ENCODE data around the gene RMC1.
"Not testable (repeated sequence)": the region's sequence is repeated elsewhere in the genome, so short reads cannot be mapped to it uniquely, and the experiment has no call there.

The RMC1 gene

DNA sequence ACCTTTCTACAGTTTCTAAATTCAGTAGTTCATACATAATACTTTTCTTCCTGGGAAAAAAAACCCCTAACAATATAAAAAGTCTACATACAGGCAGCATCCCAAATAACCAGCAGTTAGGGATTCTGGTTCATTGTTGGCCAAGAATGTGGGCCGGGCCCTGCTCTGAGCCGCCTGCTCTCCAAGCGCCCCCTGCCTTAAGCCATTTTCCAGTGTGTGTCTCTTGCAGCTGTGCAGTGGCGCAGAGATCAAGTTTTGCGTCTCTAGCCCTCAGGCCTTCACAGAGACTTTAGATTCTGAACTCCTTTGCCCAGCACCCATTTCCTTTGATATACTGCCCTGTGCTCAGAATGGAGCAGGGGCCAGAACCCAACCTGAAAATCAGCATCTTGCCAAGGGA lies 32.9 kb downstream of the RMC1 start:
- no peak for DNase-seq

- DNase-seq, result no peak
Observed at GRCh38 chr18:23537274-23537673, 34.0 kb downstream of the RMC1 start.

GRCh38 chr18:23538001-23538400 lies 34.7 kb downstream of the RMC1 start:
- no peak for DNase-seq

DNA sequence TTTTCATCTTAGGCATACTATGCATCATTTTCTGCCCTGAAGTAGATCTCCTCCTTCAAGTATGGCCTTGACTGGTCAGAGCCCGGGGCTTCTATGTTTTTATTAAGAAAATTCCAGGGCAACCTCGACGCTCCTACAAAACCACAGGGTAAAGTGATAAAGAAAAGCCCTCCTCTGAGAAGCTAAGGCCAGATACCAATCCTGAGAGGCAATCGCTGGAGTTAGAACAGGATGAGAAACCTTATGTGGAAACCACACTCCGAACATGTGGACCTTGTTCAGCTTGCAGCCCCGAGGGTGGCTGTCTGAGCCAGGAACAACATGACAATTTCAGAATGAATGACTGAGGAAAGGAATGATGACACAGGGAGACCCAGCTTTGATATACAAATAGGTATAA lies 35.6 kb downstream of the RMC1 start:
- DNase-seq, result no peak

- DNase-seq, result no peak
Observed at GRCh38 chr18:23539296-23539695, 36.0 kb downstream of the RMC1 start.

GRCh38 chr18:23539911-23540525 lies 36.7 kb downstream of the RMC1 start:
- no peak for DNase-seq

- DNase-seq, result no peak
Observed at GRCh38 chr18:23540867-23541266, 37.6 kb downstream of the RMC1 start.

GRCh38 chr18:23541349-23542093 lies 38.2 kb downstream of the RMC1 start:
- DNase-seq, result no peak

DNA sequence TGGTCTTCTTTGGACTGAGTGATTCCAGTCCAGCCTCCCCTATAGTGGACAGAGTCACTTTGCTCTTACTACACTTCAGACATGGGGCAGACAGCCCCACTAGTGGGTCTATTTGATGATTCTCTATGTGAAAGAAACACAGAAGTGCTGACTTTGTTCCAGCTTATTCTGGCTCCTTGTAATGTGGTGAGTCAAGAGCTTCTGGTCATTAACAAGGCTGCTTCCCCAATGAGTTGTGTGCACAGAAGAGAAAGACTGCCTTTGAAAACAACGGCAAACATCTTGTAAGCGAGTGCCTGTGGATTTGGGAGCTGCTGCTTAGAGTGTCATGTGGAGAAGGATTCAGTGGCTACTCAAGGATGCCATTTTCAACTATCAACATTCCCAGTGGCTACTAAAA lies 39.1 kb downstream of the RMC1 start:
- no peak for DNase-seq

- DNase-seq, result no peak
Observed at GRCh38 chr18:23545247-23545789, 42.0 kb downstream of the RMC1 start.

- DNase-seq, result no peak
Observed at GRCh38 chr18:23547306-23547705, 44.0 kb downstream of the RMC1 start.

GRCh38 chr18:23547846-23548245 lies 44.5 kb downstream of the RMC1 start:
- DNase-seq, result peak; percentile 45

GRCh38 chr18:23548275-23548674 lies 45.0 kb downstream of the RMC1 start:
- DNase-seq, result no peak

GRCh38 chr18:23548719-23549118 lies 45.4 kb downstream of the RMC1 start:
- no peak for DNase-seq

DNA sequence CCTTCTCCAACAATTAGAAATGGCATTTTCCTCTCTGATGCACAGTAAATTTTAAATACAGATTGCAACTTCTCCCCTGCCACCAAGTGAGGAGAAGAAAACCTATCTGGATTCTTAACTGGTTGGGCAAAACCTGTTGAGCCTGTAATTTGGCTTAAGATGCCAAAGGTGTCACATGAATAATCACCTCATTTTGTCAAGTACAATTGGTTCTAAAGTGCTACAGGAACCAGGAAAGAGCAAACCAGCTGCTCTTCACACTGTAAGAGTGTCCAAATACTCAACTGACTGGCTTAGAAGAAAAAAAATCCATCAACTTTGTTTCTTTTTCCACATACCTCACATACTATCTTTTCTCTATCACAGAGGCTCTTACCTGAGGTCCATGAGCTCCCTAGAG lies 47.6 kb downstream of the RMC1 start:
- DNase-seq, result no peak

GRCh38 chr18:23551978-23552377 lies 48.7 kb downstream of the RMC1 start:
- DNase-seq, result no peak

GRCh38 chr18:23552505-23552904 lies 49.2 kb downstream of the RMC1 start:
- no peak for DNase-seq

- DNase-seq, result no peak
Observed at GRCh38 chr18:23553887-23554286, 50.6 kb downstream of the RMC1 start.

DNA sequence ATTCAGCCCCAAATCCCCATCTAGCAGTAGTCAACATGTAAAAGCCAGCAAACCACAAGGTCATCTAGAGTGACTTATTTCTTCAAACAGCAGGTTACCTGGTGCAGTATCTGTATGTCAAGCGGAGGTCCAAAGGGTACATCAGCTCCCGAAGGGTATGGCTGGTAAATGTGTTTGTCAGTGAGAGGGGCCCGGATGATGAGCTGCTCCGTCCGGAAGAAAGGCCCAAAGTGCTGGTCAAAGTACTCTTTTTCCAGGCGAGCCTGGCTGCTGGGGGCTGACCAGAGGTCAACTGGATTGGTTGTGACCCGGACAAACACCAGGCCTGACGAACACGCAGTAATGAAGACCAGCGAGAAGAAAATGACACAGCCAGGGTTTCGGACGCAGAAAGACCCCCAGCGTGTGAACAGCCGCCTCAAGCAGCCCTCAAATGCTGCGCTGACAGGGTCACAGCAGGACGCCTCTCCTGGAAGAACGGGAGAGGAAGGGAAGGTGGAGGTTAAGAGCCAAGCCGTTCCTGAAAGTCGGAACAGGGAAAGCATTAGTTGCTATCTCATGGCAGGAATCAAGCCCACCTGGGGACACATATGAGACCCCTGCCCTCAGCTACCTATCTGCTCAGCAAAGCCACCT lies 53.0 kb downstream of the RMC1 start:
- no peak for DNase-seq

DNA sequence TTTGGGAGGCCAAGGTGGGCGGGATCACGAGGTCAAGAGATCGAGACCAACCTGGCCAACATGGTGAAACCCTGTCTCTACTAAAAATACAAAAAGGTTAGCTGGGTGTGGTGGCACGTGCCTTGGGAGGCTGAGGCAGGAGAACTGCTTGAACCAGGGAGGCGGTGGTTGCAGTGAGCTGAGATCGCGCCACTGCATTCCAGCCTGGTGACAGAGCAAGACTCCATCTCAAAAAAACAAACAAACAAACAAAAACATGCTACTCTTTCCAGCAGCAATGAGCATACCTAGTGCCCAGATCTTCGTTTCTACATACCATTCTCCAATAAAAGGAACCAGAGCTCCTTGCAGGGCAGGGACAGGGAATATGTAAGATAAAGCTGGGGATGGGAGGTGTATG lies 54.2 kb downstream of the RMC1 start:
- DNase-seq, result not testable (repeated sequence)

DNA sequence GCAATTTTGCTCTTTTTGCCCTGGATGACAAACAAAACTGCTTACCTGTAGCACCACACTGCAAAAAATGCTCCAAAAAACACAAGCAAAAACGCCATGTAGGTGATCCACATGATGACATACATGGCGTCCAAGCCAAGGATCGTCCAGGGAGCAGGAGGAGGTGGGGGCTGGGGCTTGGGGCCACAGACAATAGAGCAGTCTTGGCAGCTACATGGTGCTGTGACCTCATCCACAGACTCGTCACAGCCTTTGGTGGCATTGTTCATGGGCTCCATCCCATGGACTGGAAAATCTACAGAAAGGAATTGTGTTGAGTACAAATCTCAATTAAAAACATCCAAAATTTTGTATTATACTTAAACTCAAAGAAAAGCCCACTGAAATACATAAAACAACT lies 56.9 kb downstream of the RMC1 start:
- no peak for DNase-seq

GRCh38 chr18:23563377-23564043 lies 60.2 kb downstream of the RMC1 start:
- DNase-seq, result peak; percentile 21

DNA sequence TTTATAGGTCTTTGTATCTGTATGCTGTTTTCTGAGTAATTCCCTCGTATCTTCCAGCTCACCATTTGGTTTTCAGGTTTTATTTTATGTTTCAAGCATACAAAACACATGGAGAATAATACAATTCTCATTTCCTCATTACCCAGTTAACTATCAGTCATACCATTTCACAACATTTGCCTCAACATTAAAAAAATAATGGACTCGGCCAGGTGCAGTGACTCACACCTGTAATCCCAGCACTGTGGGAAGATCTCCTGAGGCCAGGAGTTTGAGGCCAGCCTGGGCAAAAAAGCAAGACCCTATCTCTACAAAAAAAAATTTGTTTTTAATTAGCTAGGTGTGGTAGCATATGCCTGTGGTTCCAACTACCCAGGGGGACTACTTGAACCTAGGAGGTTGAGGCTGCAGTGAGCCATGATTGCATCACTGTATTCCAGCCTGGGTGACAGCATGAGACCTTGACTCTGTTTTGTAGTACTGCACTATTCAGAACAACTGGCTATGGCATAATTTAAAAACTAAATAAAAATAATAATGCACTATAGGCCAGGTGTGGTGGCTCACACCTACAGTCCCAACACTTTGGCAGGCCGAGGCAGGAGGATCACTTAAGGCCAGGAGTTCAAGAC lies 62.7 kb downstream of the RMC1 start:
- no peak for DNase-seq
